H9 (cell line): ENCODE results near the gene EDIL3. TPM values are rescaled to one million over a fixed set of nuclear protein-coding genes. Genes with fewer than 3 reads are reported as not detected.

Experiments used
- DNase-seq: peaks from one replicate; pipeline ENCODE4 v3.0.0-alpha.2; 2017
- H2AFZ ChIP-seq: one replicate; pipeline ENCODE4 v1.6.1; 2013; ENCODE audit warnings: mild to moderate bottlenecking, low read length, control low read depth, moderate library complexity
- H2AK5ac ChIP-seq: 2 replicates; pipeline ENCODE4 v1.6.1; 2013; ENCODE audit warnings: low read length, control low read depth, mixed read lengths; ENCODE audit not compliant: insufficient read length
- H2BK120ac ChIP-seq: one replicate; pipeline ENCODE4 v1.6.1; 2013; ENCODE audit warnings: low read depth, mild to moderate bottlenecking, low read length, control low read depth, inconsistent platforms; ENCODE audit not compliant: poor library complexity, severe bottlenecking
- H2BK12ac ChIP-seq: 2 replicates; pipeline ENCODE4 v1.6.1; 2013; ENCODE audit warnings: low read length, control low read depth, mixed read lengths, low read depth; ENCODE audit not compliant: insufficient read length
- H2BK15ac ChIP-seq: 2 replicates; pipeline ENCODE4 v1.6.1; 2013; ENCODE audit warnings: low read depth, low read length, control low read depth
- H2BK20ac ChIP-seq: one replicate; pipeline ENCODE4 v1.6.1; 2013; ENCODE audit warnings: low read depth, mild to moderate bottlenecking, low read length, control low read depth, inconsistent platforms; ENCODE audit not compliant: poor library complexity, severe bottlenecking
- H2BK5ac ChIP-seq: 2 replicates; pipeline ENCODE4 v1.6.1; 2013; ENCODE audit warnings: low read length, control low read depth, mixed read lengths; ENCODE audit not compliant: insufficient read length
- H3K14ac ChIP-seq: 2 replicates; pipeline ENCODE4 v1.6.1; 2013; ENCODE audit warnings: low read length, control low read depth; ENCODE audit not compliant: insufficient read depth
- H3K18ac ChIP-seq: 2 replicates; pipeline ENCODE4 v1.6.1; 2013; ENCODE audit warnings: low read depth, mild to moderate bottlenecking, mixed read lengths, low read length, control low read depth; ENCODE audit not compliant: insufficient read length
- H3K23ac ChIP-seq: 2 replicates; pipeline ENCODE4 v1.6.1; 2013; ENCODE audit warnings: low read length, control low read depth, mixed read lengths, low read depth; ENCODE audit not compliant: insufficient read length
- H3K23me2 ChIP-seq: 2 replicates; pipeline ENCODE4 v1.6.1; 2013; ENCODE audit warnings: low read depth, mild to moderate bottlenecking, mixed read lengths, low read length, control low read depth; ENCODE audit not compliant: insufficient read length, poor library complexity, severe bottlenecking
- H3K27ac ChIP-seq: 2 replicates; pipeline ENCODE4 v1.5.1; 2013; ENCODE audit warnings: low read length, control low read depth, mixed read lengths, low read depth; ENCODE audit not compliant: insufficient read length
- H3K27me3 ChIP-seq: 2 replicates; pipeline ENCODE4 v1.6.1; 2013; ENCODE audit warnings: low read length, control low read depth, inconsistent platforms; ENCODE audit not compliant: insufficient read depth
- H3K4ac ChIP-seq: 2 replicates; pipeline ENCODE4 v1.6.1; 2013; ENCODE audit warnings: low read depth, mild to moderate bottlenecking, control low read depth, inconsistent platforms, low read length, moderate library complexity
- H3K4me1 ChIP-seq: 2 replicates; pipeline ENCODE4 v1.6.1; 2013; ENCODE audit warnings: low read length, control low read depth, inconsistent platforms; ENCODE audit not compliant: insufficient read depth
- H3K4me2 ChIP-seq: 2 replicates; pipeline ENCODE4 v1.6.1; 2013; ENCODE audit warnings: low read length, control low read depth, mixed read lengths; ENCODE audit not compliant: insufficient read length, insufficient read depth
- H3K56ac ChIP-seq: 2 replicates; pipeline ENCODE4 v1.6.1; 2013; ENCODE audit warnings: low read depth, mild to moderate bottlenecking, mixed read lengths, low read length, control low read depth; ENCODE audit not compliant: insufficient read length
- H3K79me1 ChIP-seq: 2 replicates; pipeline ENCODE4 v1.6.1; 2013; ENCODE audit warnings: low read depth, mild to moderate bottlenecking, moderate library complexity, low read length, control low read depth, inconsistent platforms; ENCODE audit not compliant: insufficient read depth, poor library complexity, severe bottlenecking
- H3K79me2 ChIP-seq: 2 replicates; pipeline ENCODE4 v1.6.1; 2013; ENCODE audit warnings: low read length, control low read depth, inconsistent platforms; ENCODE audit not compliant: insufficient read depth
- H3K9ac ChIP-seq: 2 replicates; pipeline ENCODE4 v1.6.1; 2013; ENCODE audit warnings: low read length, control low read depth, mixed read lengths; ENCODE audit not compliant: insufficient read length; ENCODE audit errors: extremely low read depth
- H3K9me3 ChIP-seq: one replicate; pipeline ENCODE4 v1.6.1; 2013; ENCODE audit warnings: low read depth, low read length, inconsistent platforms; ENCODE audit not compliant: control insufficient read depth
- H3T11ph ChIP-seq: one replicate; pipeline ENCODE4 v1.6.1; 2013; ENCODE audit warnings: mild to moderate bottlenecking, low read length, control low read depth, inconsistent platforms
- H4K20me1 ChIP-seq: one replicate; pipeline ENCODE4 v1.6.1; 2013; ENCODE audit not compliant: control insufficient read depth, insufficient read length, insufficient read depth
- H4K5ac ChIP-seq: 2 replicates; pipeline ENCODE4 v1.6.1; 2013; ENCODE audit warnings: low read depth, mild to moderate bottlenecking, mixed read lengths, low read length, control low read depth; ENCODE audit not compliant: insufficient read length
- H4K8ac ChIP-seq: replicated peaks from 2 replicates; pipeline ENCODE4 v1.6.1; 2013; ENCODE audit warnings: low read length, control low read depth, mixed read lengths, low read depth; ENCODE audit not compliant: insufficient read length
- H4K91ac ChIP-seq: 2 replicates; pipeline ENCODE4 v1.6.1; 2013; ENCODE audit warnings: low read depth, mild to moderate bottlenecking, moderate library complexity, mixed read lengths, low read length, control low read depth; ENCODE audit not compliant: insufficient read length
- H3K27ac Mint-ChIP-seq, 3 experiments: 2 replicates in 2 of 3; 3 replicates in 1 of 3; pipeline ENCODE4 v1.8.0; 2020 to 2021; ENCODE audit warnings: mixed read lengths in 3 of 3, mild to moderate bottlenecking in 1 of 3, moderate library complexity in 1 of 3
- H3K27me3 Mint-ChIP-seq: 2 replicates; pipeline ENCODE4 v1.8.0; 2021; ENCODE audit warnings: low read depth, mild to moderate bottlenecking, moderate library complexity, mixed read lengths
- H3K36me3 Mint-ChIP-seq, 3 experiments: 2 replicates in 2 of 3; 3 replicates in 1 of 3; pipeline ENCODE4 v1.8.0; 2020 to 2021; ENCODE audit warnings: low read depth in 3 of 3, mixed read lengths in 3 of 3; ENCODE audit not compliant: insufficient read depth in 1 of 3
- H3K4me1 Mint-ChIP-seq, 2 experiments: 2 replicates each; pipeline ENCODE4 v1.8.0; 2020; ENCODE audit warnings: mixed read lengths in 2 of 2
- H3K4me3 Mint-ChIP-seq, 2 experiments: 2 replicates in 1 of 2; 3 replicates in 1 of 2; pipeline ENCODE4 v1.8.0; 2020 to 2021; ENCODE audit warnings: mild to moderate bottlenecking in 2 of 2, mixed read lengths in 2 of 2, moderate library complexity in 1 of 2
- H3K9me3 Mint-ChIP-seq, 2 experiments: 2 replicates in 1 of 2; 3 replicates in 1 of 2; pipeline ENCODE4 v1.8.0; 2020; ENCODE audit warnings: mild to moderate bottlenecking in 2 of 2, mixed read lengths in 2 of 2, moderate library complexity in 1 of 2
- CTCF ChIP-seq: fragments of 200-600 bp; sonication (generic); conservative IDR thresholded peaks from 3 replicates; pipeline ENCODE4 v1.8.0; 2021; ENCODE audit warnings: antibody characterized with exemption, mild to moderate bottlenecking
- WGBS: extraction: QIAGEN DNeasy Blood & Tissue Kit; methylation state at CpG from one replicate; pipeline ENCODE4 v1.1.7; 2013; ENCODE audit warnings: missing lambda C conversion rate, low lambda C conversion rate, mixed read lengths; ENCODE audit not compliant: insufficient read length; ENCODE audit errors: extremely low coverage; 5-methylcytosine and 5-hydroxymethylcytosine counted together
- total RNA-seq: library from RNA; stranded (reverse); gene quantifications from 2 replicates; pipeline ENCODE4 v1.2.1, GENCODE V29; 2021

EDIL3 gene
- total RNA-seq, 1 experiment from 2014 or later = 61.9 TPM

DNA sequence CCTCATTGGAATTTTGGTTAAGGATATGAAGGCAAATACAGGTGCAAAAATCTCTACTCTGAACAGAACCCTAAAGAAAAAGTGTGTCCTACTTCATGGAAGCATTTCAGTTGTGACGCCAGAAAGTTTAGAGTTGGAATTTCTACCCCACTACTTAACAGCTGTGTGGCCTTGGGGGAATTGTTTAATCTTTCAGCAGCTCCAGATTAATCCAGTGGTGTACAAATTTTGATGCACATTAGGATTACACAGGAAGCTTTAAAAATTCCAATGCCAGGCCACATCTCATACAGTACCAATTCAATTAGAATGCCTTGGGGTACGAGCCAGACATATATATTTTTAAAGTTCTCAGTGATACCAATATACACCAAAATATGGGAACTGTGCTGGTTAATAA is 266.1 kb downstream of the EDIL3 start:
- H2AK5ac ChIP-seq = no peak overlapping the region
- no peak overlapping the region for H4K91ac ChIP-seq
- no peaks in the 10 kb centered on the region for H3K9me3 Mint-ChIP-seq
- H4K8ac ChIP-seq = no peak overlapping the region
- no peak overlapping the region for H3K27ac Mint-ChIP-seq
- H3K4me3 Mint-ChIP-seq = no peak overlapping the region
- H3K4ac ChIP-seq = no peak overlapping the region
- WGBS = no CpG with 5 or more reads among the region's 2 CpGs
- no peak overlapping the region for H4K5ac ChIP-seq
- H2BK5ac ChIP-seq = no peak overlapping the region
- DNase-seq = no peak
- H3K9me3 ChIP-seq = no peaks in the 10 kb centered on the region
- H3K27me3 ChIP-seq = no peaks in the 10 kb centered on the region
- H3K27me3 Mint-ChIP-seq = no peaks in the 10 kb centered on the region
- H2AFZ ChIP-seq = no peak overlapping the region
- H2BK120ac ChIP-seq = no peak overlapping the region
- peaks cover 14 to 15% of the 10 kb centered on the region in 2 experiments for H3K4me1 Mint-ChIP-seq
- no peak overlapping the region for H3K9ac ChIP-seq
- no peak overlapping the region for H3T11ph ChIP-seq
- H2BK20ac ChIP-seq = no peak overlapping the region
- H3K18ac ChIP-seq = no peak overlapping the region
- H3K23me2 ChIP-seq = no peaks in the 10 kb centered on the region
- H2BK15ac ChIP-seq = no peak overlapping the region
- H3K4me1 ChIP-seq = peaks cover 3% of the 10 kb centered on the region; the same call in 1 of the 2 replicates
- no peak overlapping the region for H3K4me2 ChIP-seq
- no peak overlapping the region for H3K27ac ChIP-seq
- TF ChIP-seq CTCF = no peak
- H3K36me3 Mint-ChIP-seq = no peaks in the 10 kb centered on the region
- H3K79me1 ChIP-seq = no peaks in the 10 kb centered on the region
- H3K23ac ChIP-seq = no peak overlapping the region
- no peaks in the 10 kb centered on the region for H3K79me2 ChIP-seq
- no peak overlapping the region for H3K56ac ChIP-seq
- H3K14ac ChIP-seq = no peak overlapping the region
- no peak overlapping the region for H2BK12ac ChIP-seq
- H4K20me1 ChIP-seq = no peaks in the 10 kb centered on the region
